GM12873 (cell line): ENCODE results near the gene CHADL.

ENCODE experiments used
- CTCF ChIP-seq: IDR thresholded peaks from 2 replicates; pipeline ENCODE4 v1.5.1; 2012; ENCODE audit warnings: low read depth, mild to moderate bottlenecking, moderate library complexity, low read length, control low read depth; ENCODE audit not compliant: insufficient read depth; ENCODE audit errors: missing control alignments

CHADL gene

GRCh38 chr22:41254230-41254629, 13.5 kb upstream of the CHADL start:
- no peak for TF ChIP-seq CTCF

GRCh38 chr22:41252365-41252764, 11.6 kb upstream of the CHADL start:
- no peak for TF ChIP-seq CTCF

GRCh38 chr22:41250127-41250526, 9.4 kb upstream of the CHADL start:
- no peak for TF ChIP-seq CTCF

- no peak for TF ChIP-seq CTCF
These were observed 8.7 kb upstream of the CHADL start for GRCh38 chr22:41249442-41249841.

- TF ChIP-seq CTCF = no peak
These were observed 8.0 kb upstream of the CHADL start for GRCh38 chr22:41248758-41249157.

- TF ChIP-seq CTCF = no peak
These were observed 7.6 kb upstream of the CHADL start for GRCh38 chr22:41248314-41248713.

- no peak for TF ChIP-seq CTCF
These were observed 7.0 kb upstream of the CHADL start for GRCh38 chr22:41247703-41248102.

- no peak for TF ChIP-seq CTCF
These were observed 5.3 kb upstream of the CHADL start for GRCh38 chr22:41245917-41246499.
